ENCODE data around the gene AP5Z1. TPM values are rescaled to one million over a fixed set of nuclear protein-coding genes. Genes with fewer than 3 reads are reported as not detected.
"Not testable (repeated sequence)": the region's sequence is repeated elsewhere in the genome, so short reads cannot be mapped to it uniquely, and the experiment has no call there.

AP5Z1 gene
- total and polyA plus RNA-seq, 11 donors: 8.4 to 31.9 (median 13.4) TPM

DNA sequence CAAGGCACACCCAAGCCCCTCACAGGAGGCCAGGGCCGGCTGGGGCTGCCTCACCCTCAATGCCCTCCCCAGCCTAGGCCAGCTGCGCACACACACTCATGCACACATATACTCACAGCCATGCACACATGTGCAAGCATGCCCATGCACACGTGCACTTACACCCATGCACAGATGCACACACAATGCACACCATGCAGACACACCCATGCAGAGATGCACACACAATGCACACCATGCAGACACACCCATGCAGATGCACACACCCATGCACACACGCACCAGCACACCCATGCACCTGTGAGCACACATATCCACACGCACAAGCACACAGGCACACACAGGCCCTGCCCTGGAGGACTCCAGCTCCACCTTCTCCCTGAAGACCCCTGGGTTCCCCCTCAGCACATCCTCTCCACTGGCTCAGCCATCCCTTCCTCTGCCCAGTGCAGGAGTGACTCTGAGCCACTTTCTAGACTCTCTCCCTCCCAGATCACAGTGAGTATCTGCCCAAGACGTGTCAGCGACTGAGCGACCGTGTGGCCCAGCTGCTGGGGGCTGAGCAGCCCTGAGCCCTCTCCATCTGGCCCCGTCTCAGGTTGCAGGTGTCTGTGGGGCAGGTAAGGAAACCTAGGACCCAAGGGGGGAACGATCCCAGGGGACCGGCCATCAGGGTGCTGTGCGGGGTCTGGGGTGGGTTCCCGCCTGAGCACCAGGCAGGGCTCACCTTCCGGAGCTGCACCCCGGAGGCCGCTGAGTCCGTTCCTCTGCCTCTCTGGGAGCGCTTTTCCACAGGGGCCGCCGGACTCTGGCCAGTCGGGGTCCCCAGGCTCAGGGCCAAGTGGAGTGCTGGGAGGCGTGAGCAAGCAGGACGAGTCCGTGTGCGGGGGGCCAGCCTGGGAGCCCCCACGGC is 25.8 kb downstream of the AP5Z1 start:
- Histone ChIP-seq H3K4me3 (no peak overlapping the region), H3K36me3 (peaks cover 0 to under 1% (median 0%) of the 10 kb centered on the region in 9 donors), H3K9me3 (no peaks in the 10 kb centered on the region), H3K27ac (no peak overlapping the region), H3K4me1 (peaks cover 0 to 26% (median 8%) of the 10 kb centered on the region in 12 donors), H3K27me3 (no peaks in the 10 kb centered on the region)
- TF ChIP-seq, protein P1, sequence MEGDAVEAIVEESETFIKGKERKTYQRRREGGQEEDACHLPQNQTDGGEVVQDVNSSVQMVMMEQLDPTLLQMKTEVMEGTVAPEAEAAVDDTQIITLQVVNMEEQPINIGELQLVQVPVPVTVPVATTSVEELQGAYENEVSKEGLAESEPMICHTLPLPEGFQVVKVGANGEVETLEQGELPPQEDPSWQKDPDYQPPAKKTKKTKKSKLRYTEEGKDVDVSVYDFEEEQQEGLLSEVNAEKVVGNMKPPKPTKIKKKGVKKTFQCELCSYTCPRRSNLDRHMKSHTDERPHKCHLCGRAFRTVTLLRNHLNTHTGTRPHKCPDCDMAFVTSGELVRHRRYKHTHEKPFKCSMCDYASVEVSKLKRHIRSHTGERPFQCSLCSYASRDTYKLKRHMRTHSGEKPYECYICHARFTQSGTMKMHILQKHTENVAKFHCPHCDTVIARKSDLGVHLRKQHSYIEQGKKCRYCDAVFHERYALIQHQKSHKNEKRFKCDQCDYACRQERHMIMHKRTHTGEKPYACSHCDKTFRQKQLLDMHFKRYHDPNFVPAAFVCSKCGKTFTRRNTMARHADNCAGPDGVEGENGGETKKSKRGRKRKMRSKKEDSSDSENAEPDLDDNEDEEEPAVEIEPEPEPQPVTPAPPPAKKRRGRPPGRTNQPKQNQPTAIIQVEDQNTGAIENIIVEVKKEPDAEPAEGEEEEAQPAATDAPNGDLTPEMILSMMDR (IDR thresholded peaks at IDR 0.05): no peak
- no peak for TF ChIP-seq POLR2A (IDR thresholded peaks at IDR 0.05)
- intact Hi-C loops (cut with DNase I): no loop called here
- ATAC-seq: peak in 1 of 4 donors; percentile 4
- WGBS, 4 donors: 88 to 92% (median 90%) methylated on average over 19 to 27 of the region's 27 CpGs
- DNase-seq: peak in 2 of 5 donors; percentile 26 to 65

- H3K4me3 ChIP-seq: no peak overlapping the region
- H3K4me1 ChIP-seq: peaks cover 0 to 26% (median 8%) of the 10 kb centered on the region in 12 donors
- no peak for TF ChIP-seq POLR2A (IDR thresholded peaks at IDR 0.05)
- TF ChIP-seq, protein P1 (IDR thresholded peaks at IDR 0.05): no peak
- H3K36me3 ChIP-seq: peaks cover 0 to 3% (median 0%) of the 10 kb centered on the region in 9 donors
- H3K27ac ChIP-seq: no peak overlapping the region
- ATAC-seq (no peak), DNase-seq (peak in 2 of 5 donors; percentile 17 to 54)
- WGBS, 4 donors: 80 to 94% (median 86%) methylated on average over 1 to 18 of the region's 18 CpGs
- H3K27me3 ChIP-seq: no peaks in the 10 kb centered on the region
- intact Hi-C loops (cut with DNase I): no loop called here
- H3K9me3 ChIP-seq: no peaks in the 10 kb centered on the region
These were observed 26.4 kb downstream of the AP5Z1 start for GRCh38 chr7:4801839-4802231.

DNA sequence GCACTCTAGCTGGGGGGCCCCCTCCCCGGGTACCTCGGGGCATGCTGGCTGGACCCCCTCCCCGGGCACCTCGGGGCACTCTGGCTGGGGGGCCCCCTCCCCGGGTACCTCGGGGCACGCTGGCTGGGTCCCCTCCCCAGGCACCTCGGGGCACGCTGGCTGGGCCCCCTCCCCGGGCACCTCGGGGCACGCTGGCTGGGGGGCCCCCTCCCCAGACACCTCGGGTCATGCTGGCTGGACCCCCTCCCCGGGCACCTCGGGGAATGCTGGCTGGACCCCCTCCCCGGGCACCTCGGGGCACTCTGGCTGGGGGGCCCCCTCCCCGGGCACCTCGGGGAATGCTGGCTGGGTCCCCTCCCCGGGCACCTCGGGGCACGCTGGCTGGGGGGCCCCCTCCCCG is 27.2 kb downstream of the AP5Z1 start:
- H3K4me3 ChIP-seq; H3K27me3 ChIP-seq; H3K9me3 ChIP-seq; H3K27ac ChIP-seq; intact Hi-C loops (cut with DNase I); ATAC-seq; H3K36me3 ChIP-seq: not testable (repeated sequence)
- WGBS, 4 donors: 80 to 94% (median 88%) methylated on average over 1 to 23 of the region's 23 CpGs; no CpG with 5 or more reads in 1 of the 4 donors
- peaks cover 0 to 22% (median 8%) of the 10 kb centered on the region in 12 donors for H3K4me1 ChIP-seq
- peak in 1 of 5 donors; percentile 11 for DNase-seq

- Histone ChIP-seq H3K36me3 (peaks cover 0 to 3% (median 0%) of the 10 kb centered on the region in 9 donors), H3K4me1 (peaks cover 0 to 15% (median under 1%) of the 10 kb centered on the region in 12 donors), H3K4me3 (no peak overlapping the region), H3K9me3 (no peaks in the 10 kb centered on the region), H3K27ac (no peak overlapping the region), H3K27me3 (no peaks in the 10 kb centered on the region)
- TF ChIP-seq, protein P1 (IDR thresholded peaks at IDR 0.05): no peak
- no peak for TF ChIP-seq POLR2A (IDR thresholded peaks at IDR 0.05)
- DNase-seq (peak in 2 of 5 donors; percentile 18 to 52), ATAC-seq (no peak)
- WGBS, 4 donors: 77 to 89% (median 83%) methylated on average over 18 to 41 of the region's 41 CpGs
- intact Hi-C loops (cut with DNase I): no loop called here
These were observed 28.2 kb downstream of the AP5Z1 start for GRCh38 chr7:4803397-4804241.

All from heart left ventricle (tissue), 16 donors.